PC-3 (cell line): Measurements from ENCODE around the gene RRAGD.

Source experiments
- CTCF ChIP-seq: fragments of 300-600 bp; sonication (generic); conservative IDR thresholded peaks from 2 replicates; pipeline ENCODE4 v1.5.1; 2017; ENCODE audit warnings: antibody characterized with exemption, low read depth, mild to moderate bottlenecking, low read length
- EZH2phosphoT487 ChIP-seq: fragments of 300-600 bp; sonication (generic); IDR thresholded peaks from 2 replicates; pipeline ENCODE4 v1.6.1; 2018; ENCODE audit warnings: mild to moderate bottlenecking, antibody characterized with exemption, low read length, borderline replicate concordance

- TF ChIP-seq CTCF (no peak), EZH2phosphoT487 (no peak)
Observed at GRCh38 chr6:89460713-89461112, 48.6 kb upstream of the RRAGD start.
